SU-DHL-6 (cell line): Measurements from ENCODE around the gene LHFPL3.

Source experiments
- H2AFZ ChIP-seq: fragments of 200-600 bp; sonication (generic); 2 replicates; pipeline ENCODE4 v1.6.1; 2014; ENCODE audit warnings: low read depth, mild to moderate bottlenecking, moderate library complexity, mixed read lengths, antibody characterized with exemption, low read length; ENCODE audit not compliant: severe bottlenecking
- H3F3A ChIP-seq: fragments of 200-600 bp; shearing (Covaris generic); 2 replicates; pipeline ENCODE4 v1.6.0; 2016; ENCODE audit warnings: antibody characterized with exemption, mild to moderate bottlenecking; ENCODE audit not compliant: insufficient read depth
- H3K27ac ChIP-seq: fragments of 200-600 bp; sonication (generic); 2 replicates; pipeline ENCODE4 v1.5.1; 2016; ENCODE audit warnings: low read depth, mild to moderate bottlenecking, low read length, moderate library complexity, mixed read lengths
- H3K27me3 ChIP-seq: fragments of 200-600 bp; sonication (generic), shearing (Covaris generic); 2 replicates; pipeline ENCODE4 v1.6.0; 2014; ENCODE audit warnings: mild to moderate bottlenecking, low read length
- H3K36me3 ChIP-seq: fragments of 200-600 bp; sonication (generic); 2 replicates; pipeline ENCODE4 v1.6.1; 2014; ENCODE audit warnings: mild to moderate bottlenecking, low read length, mixed read lengths
- H3K4me2 ChIP-seq: fragments of 300-600, 200-600 bp; shearing (Covaris generic), sonication (generic); 2 replicates; pipeline ENCODE4 v1.6.0; 2014; ENCODE audit warnings: low read length, low read depth, mild to moderate bottlenecking; ENCODE audit not compliant: poor library complexity, severe bottlenecking
- H3K4me3 ChIP-seq: fragments of 200-600 bp; sonication (generic); 2 replicates; pipeline ENCODE4 v1.5.1; 2014; ENCODE audit warnings: antibody characterized with exemption, low read length, mild to moderate bottlenecking, mixed read lengths; ENCODE audit not compliant: insufficient read depth, poor library complexity, severe bottlenecking
- H3K79me2 ChIP-seq: fragments of 200-600 bp; sonication (generic); 2 replicates; pipeline ENCODE4 v1.6.1; 2014; ENCODE audit warnings: mild to moderate bottlenecking, low read length, moderate library complexity; ENCODE audit not compliant: insufficient read depth
- H3K9ac ChIP-seq: fragments of 200-600 bp; sonication (generic); 2 replicates; pipeline ENCODE4 v1.7.0; 2014; ENCODE audit warnings: mild to moderate bottlenecking, low read length
- H3K9me2 ChIP-seq: fragments of 200-600 bp; sonication (generic); replicated peaks from 2 replicates; pipeline ENCODE4 v1.6.1; 2014; ENCODE audit warnings: low read length; ENCODE audit not compliant: insufficient read depth
- H3K9me3 ChIP-seq: fragments of 200-600 bp; sonication (generic); 2 replicates; pipeline ENCODE4 v1.6.1; 2014; ENCODE audit warnings: low read length, mixed read lengths; ENCODE audit not compliant: insufficient read depth
- H4K20me1 ChIP-seq: fragments of 200-600 bp; sonication (generic); 2 replicates; pipeline ENCODE4 v1.6.1; 2014; ENCODE audit warnings: low read depth, mild to moderate bottlenecking, antibody characterized with exemption, low read length, moderate library complexity, mixed read lengths
- EZH2phosphoT487 ChIP-seq: fragments of 200-600 bp; sonication (generic), shearing (Covaris generic); conservative IDR thresholded peaks from 2 replicates; pipeline ENCODE4 v1.6.1; 2018; ENCODE audit warnings: mild to moderate bottlenecking, antibody characterized with exemption, low read length, moderate library complexity, mixed read lengths
- TF ChIP-seq, protein P1 (sequence below): fragments of 200-600 bp; sonication (generic); IDR thresholded peaks from one replicate; pipeline ENCODE4 v1.5.1; 2017; ENCODE audit warnings: antibody characterized with exemption, mild to moderate bottlenecking, low read length, moderate library complexity; ENCODE audit not compliant: insufficient read depth, poor library complexity, severe bottlenecking

The LHFPL3 gene

DNA sequence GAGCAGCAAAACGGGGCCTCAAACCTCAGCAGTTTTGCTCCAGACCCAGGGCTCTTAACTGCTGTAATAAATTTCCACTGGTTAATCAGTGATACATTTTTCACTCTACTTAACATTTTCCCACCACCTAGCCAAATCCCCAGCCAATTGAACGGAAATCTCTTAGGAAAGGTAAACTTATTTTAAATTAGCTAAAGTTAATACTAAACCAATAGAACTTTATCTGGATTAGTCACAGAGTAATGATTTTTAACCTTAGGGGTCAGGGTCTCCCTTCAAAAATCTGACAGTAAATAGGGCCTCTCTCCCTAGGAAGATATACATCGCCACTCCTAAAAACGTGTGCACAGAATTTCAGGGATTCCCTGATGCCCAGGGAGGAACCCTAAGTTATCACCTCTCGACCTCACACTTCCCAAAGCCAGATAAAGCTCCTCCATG, 598.2 kb downstream of the LHFPL3 start:
- no peak overlapping the region for H3K27ac ChIP-seq
- H4K20me1 ChIP-seq = no peaks in the 10 kb centered on the region
- TF ChIP-seq, protein P1, sequence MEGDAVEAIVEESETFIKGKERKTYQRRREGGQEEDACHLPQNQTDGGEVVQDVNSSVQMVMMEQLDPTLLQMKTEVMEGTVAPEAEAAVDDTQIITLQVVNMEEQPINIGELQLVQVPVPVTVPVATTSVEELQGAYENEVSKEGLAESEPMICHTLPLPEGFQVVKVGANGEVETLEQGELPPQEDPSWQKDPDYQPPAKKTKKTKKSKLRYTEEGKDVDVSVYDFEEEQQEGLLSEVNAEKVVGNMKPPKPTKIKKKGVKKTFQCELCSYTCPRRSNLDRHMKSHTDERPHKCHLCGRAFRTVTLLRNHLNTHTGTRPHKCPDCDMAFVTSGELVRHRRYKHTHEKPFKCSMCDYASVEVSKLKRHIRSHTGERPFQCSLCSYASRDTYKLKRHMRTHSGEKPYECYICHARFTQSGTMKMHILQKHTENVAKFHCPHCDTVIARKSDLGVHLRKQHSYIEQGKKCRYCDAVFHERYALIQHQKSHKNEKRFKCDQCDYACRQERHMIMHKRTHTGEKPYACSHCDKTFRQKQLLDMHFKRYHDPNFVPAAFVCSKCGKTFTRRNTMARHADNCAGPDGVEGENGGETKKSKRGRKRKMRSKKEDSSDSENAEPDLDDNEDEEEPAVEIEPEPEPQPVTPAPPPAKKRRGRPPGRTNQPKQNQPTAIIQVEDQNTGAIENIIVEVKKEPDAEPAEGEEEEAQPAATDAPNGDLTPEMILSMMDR = no peak
- TF ChIP-seq EZH2phosphoT487 = no peak
- H3K9me2 ChIP-seq = no peaks in the 10 kb centered on the region
- H3K27me3 ChIP-seq = no peaks in the 10 kb centered on the region
- H3K4me2 ChIP-seq = no peak overlapping the region
- H3K36me3 ChIP-seq = no peaks in the 10 kb centered on the region
- no peaks in the 10 kb centered on the region for H3K9me3 ChIP-seq
- H3F3A ChIP-seq = no peaks in the 10 kb centered on the region
- no peaks in the 10 kb centered on the region for H3K79me2 ChIP-seq
- no peak overlapping the region for H3K9ac ChIP-seq
- H2AFZ ChIP-seq = no peak overlapping the region
- H3K4me3 ChIP-seq = no peak overlapping the region

DNA sequence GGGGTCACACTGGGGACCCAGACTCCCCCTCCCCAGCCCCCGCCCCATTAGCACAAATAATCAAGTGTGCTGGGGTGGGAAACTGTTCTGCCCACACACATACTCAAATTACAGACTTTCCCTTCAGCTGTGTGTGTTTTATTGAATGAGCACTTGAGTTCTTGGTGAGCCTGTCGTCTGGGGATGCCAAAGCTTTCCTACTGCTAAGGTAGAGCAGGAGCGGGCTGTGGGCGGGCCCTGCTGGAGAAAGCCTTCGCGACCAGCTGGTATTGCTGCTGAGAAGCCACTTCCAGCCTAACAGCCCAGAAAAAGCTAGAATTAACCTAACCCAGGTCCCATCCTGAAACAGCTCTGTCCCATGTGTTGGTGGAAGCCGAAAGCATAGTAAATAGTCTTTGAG, 598.7 kb downstream of the LHFPL3 start:
- Histone ChIP-seq H3K27me3 (no peaks in the 10 kb centered on the region), H3K9me2 (no peaks in the 10 kb centered on the region), H3K27ac (no peak overlapping the region), H3K79me2 (no peaks in the 10 kb centered on the region), H2AFZ (no peak overlapping the region), H3K9me3 (no peaks in the 10 kb centered on the region), H3K9ac (no peak overlapping the region), H3K36me3 (no peaks in the 10 kb centered on the region), H3K4me2 (no peak overlapping the region), H4K20me1 (no peaks in the 10 kb centered on the region), H3F3A (no peaks in the 10 kb centered on the region), H3K4me3 (no peak overlapping the region)
- TF ChIP-seq, protein P1 = no peak
- TF ChIP-seq EZH2phosphoT487 = no peak

DNA sequence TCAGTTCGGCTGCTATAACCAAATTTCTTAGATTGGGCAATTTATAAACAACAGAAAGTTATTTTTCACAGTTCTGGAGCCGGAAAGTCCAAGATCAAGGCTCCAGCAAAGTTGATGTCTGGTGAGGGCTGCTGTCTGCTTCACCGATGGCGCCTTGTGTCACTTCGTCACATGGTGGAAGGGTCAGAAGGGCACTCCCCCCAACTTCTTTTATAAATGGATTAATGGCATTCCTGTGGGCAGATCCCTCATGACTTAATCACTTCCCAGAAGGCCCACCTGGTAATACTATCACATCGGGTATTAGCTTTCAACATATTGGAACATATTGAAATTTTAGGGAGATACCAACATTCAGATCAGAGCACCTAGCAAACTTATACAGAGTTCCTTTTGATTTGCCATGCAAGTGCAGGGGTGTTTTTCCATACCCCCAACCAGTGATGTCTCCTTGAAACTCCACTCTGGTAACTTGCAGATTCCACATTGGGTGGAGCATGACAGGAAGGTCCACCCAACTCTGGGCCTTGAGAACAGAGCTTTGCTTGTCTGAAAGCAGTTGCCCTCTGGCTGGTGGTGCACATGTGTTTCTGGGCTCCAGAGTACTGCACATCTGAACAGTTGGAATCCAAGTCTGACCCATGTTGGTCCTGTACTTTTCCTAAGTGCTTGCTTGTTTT, 600.5 kb downstream of the LHFPL3 start:
- Histone ChIP-seq H3K9me3 (no peaks in the 10 kb centered on the region), H3K9ac (no peak overlapping the region), H3K36me3 (no peaks in the 10 kb centered on the region), H3K4me3 (no peak overlapping the region), H3K27me3 (no peaks in the 10 kb centered on the region), H3K79me2 (no peaks in the 10 kb centered on the region), H4K20me1 (no peaks in the 10 kb centered on the region), H3K9me2 (no peaks in the 10 kb centered on the region), H3F3A (no peaks in the 10 kb centered on the region), H3K27ac (no peak overlapping the region), H2AFZ (no peak overlapping the region), H3K4me2 (no peak overlapping the region)
- TF ChIP-seq, protein P1 = no peak
- TF ChIP-seq EZH2phosphoT487 = no peak
